GM03348 (cell line): ENCODE results near the gene EFCAB8.

Experiments
- DNase-seq: peaks from one replicate; pipeline ENCODE4 v3.0.0; 2012; ENCODE audit warnings: low spot score

Gene EFCAB8

GRCh38 chr20:32986331-32986966, 127.7 kb downstream of the EFCAB8 start:
- DNase-seq: no peak

GRCh38 chr20:32987044-32987825, 128.5 kb downstream of the EFCAB8 start:
- no peak for DNase-seq

GRCh38 chr20:32988008-32988407, 129.3 kb downstream of the EFCAB8 start:
- DNase-seq: no peak

- DNase-seq: no peak
Observed at GRCh38 chr20:32989507-32990283, 131.0 kb downstream of the EFCAB8 start.

GRCh38 chr20:32990426-32990825, 131.7 kb downstream of the EFCAB8 start:
- DNase-seq: no peak

- DNase-seq: no peak
Observed at GRCh38 chr20:32991383-32991782, 132.7 kb downstream of the EFCAB8 start.

GRCh38 chr20:32991792-32992641, 133.3 kb downstream of the EFCAB8 start:
- no peak for DNase-seq

- DNase-seq: no peak
Observed at GRCh38 chr20:32993496-32994050, 134.8 kb downstream of the EFCAB8 start.

GRCh38 chr20:32995802-32996201, 137.1 kb downstream of the EFCAB8 start:
- DNase-seq: no peak

- DNase-seq: no peak
Observed at GRCh38 chr20:32997431-32997830, 138.7 kb downstream of the EFCAB8 start.

- no peak for DNase-seq
Observed at GRCh38 chr20:32999603-33000250, 141.0 kb downstream of the EFCAB8 start.

GRCh38 chr20:33000802-33001466, 142.2 kb downstream of the EFCAB8 start:
- no peak for DNase-seq

- DNase-seq: no peak
Observed at GRCh38 chr20:33002087-33002808, 143.5 kb downstream of the EFCAB8 start.

- no peak for DNase-seq
Observed at GRCh38 chr20:33004141-33004751, 145.5 kb downstream of the EFCAB8 start, which contains the start of gene SUN5. SUN5 (minus strand) TSS chr20:33004433; CDS start chr20:33004340, 93 bp downstream.

GRCh38 chr20:33005132-33005566, 146.4 kb downstream of the EFCAB8 start:
- no peak for DNase-seq

- no peak for DNase-seq
Observed at GRCh38 chr20:33005908-33006775, 147.4 kb downstream of the EFCAB8 start.

- DNase-seq: no peak
Observed at GRCh38 chr20:33006776-33007375, 148.2 kb downstream of the EFCAB8 start.
